ENCODE results near the gene RELT.

GRCh38 chr11:73403541-73403940 is 27.3 kb downstream of the RELT start:
- TF ChIP-seq, protein P1, sequence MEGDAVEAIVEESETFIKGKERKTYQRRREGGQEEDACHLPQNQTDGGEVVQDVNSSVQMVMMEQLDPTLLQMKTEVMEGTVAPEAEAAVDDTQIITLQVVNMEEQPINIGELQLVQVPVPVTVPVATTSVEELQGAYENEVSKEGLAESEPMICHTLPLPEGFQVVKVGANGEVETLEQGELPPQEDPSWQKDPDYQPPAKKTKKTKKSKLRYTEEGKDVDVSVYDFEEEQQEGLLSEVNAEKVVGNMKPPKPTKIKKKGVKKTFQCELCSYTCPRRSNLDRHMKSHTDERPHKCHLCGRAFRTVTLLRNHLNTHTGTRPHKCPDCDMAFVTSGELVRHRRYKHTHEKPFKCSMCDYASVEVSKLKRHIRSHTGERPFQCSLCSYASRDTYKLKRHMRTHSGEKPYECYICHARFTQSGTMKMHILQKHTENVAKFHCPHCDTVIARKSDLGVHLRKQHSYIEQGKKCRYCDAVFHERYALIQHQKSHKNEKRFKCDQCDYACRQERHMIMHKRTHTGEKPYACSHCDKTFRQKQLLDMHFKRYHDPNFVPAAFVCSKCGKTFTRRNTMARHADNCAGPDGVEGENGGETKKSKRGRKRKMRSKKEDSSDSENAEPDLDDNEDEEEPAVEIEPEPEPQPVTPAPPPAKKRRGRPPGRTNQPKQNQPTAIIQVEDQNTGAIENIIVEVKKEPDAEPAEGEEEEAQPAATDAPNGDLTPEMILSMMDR (IDR thresholded peaks at IDR 0.05), result no peak
- TF ChIP-seq POLR2AphosphoS5 (IDR thresholded peaks at IDR 0.05), result no peak

Data from upper lobe of left lung (tissue), 4 donors.